Superior temporal gyrus (tissue), 1 donor: ENCODE measurements around the gene AQP7.
"Not testable (repeated sequence)": the region's sequence is repeated elsewhere in the genome, so short reads cannot be mapped to it uniquely, and the experiment has no call there.

Source experiments
- DNase-seq: peaks from one replicate; pipeline ENCODE4 v3.0.0-alpha.2; 2016; ENCODE audit errors: extremely low spot score

The AQP7 gene

DNA sequence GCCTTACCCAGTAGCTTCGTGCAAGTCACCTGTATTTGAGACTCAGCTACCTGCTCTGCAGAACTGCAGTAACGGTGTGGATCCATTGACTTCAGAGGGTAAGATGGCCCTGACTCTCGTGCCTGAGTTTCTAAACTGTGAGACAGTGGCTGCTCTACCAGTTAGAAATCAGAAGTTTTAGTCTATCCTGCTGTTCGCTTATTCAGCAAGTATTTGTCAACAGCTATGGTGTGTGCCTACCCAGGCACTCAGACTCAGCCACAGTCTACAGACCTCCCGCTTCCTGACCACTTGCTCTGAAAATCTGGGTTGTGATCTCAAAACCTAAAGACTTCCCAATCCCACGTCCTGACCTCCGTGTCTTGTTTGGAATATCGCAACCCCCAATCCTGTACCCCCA is 31.5 kb upstream of the AQP7 start:
- DNase-seq: no peak

DNA sequence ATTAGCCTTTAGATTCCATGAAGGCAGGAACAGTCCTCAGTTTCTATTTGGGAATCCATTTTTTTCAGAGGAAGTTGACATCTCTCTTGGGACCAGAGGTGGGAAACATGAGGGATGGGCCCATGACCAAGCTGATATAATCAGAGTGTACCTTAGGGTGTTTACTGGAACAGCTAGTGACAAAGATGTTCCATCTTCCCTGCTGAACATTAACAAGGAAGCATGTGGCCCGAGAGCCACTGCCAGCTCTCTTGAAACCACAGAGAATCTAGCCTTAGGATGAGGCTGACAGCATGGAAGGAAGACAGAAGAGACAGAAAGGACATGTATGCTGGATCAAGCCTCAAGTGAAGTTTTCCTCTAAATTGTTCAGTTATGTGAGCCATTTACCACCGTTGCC is 29.1 kb upstream of the AQP7 start:
- DNase-seq: no peak

GRCh38 chr9:33430942-33431341 is 28.6 kb upstream of the AQP7 start:
- DNase-seq: no peak

- DNase-seq: no peak
These were observed 27.1 kb upstream of the AQP7 start for GRCh38 chr9:33429256-33429985.

GRCh38 chr9:33426843-33427293 is 24.5 kb upstream of the AQP7 start:
- no peak for DNase-seq

GRCh38 chr9:33425128-33425533 is 22.8 kb upstream of the AQP7 start:
- no peak for DNase-seq

DNA sequence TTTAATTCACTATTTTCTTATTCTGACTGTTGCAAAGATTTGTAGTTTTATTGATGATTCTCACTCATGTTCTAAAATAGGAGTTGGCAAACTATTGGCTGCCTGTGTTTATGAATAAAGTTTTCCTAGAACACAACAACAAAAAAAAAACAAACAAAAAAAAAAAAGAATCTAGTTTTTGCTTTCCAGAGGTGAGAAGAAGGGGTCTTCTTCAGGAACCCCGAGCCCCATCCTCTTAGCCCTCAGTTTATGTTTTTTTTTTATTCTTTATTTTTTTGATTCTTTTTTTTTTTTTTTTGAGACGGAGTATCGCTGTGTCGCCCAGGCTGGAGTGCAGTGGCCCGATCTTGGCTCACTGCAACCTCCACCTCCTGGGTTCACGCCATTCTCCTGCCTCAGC is 22.1 kb upstream of the AQP7 start:
- not testable (repeated sequence) for DNase-seq

DNA sequence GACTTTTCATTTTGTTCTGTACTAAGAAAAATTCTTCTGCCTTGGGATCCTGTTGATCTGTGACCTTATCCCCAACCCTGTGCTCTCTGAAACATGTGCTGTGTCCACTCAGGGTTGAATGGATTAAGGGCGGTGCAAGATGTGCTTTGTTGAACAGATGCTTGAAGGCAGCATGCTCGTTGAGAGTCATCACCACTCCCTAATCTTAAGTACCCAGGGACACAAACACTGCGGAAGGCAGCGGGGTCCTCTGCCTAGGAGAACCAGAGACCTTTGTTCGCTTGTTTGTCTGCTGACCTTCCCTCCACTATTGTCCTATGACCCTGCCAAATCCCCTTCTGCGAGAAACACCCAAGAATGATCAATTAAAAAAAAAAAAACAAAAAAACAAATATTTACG is 21.7 kb upstream of the AQP7 start:
- DNase-seq: not testable (repeated sequence)

DNA sequence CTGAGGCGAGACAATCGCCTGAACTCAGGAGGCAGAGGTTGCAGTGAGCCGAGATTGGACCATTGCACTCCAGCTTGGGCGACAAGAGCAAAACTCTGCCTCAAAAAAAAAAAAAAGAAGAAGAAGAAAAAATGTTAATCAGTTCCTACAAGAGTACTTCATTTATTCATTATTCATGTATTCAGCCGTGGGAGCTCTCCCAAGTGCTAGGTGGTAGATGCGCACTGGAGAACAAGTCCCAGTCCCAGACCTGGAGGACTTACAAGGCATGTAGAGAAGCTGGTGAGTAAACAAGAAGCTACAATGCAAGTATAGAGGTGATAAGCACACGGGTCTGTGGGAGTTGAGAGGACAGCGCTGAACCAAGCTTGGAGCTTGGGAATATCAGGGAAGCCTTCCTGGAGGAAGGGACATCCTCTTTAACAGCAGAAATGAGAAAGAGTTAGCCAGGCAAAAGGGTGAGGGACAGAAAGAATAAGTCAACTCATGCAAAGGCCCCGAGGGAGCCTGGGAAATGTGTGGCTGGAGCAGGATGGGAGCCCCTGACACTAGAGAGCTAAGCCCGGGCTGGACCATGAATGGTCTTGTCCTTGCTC is 17.4 kb upstream of the AQP7 start:
- DNase-seq: no peak

GRCh38 chr9:33418090-33418489 is 15.7 kb upstream of the AQP7 start:
- no peak for DNase-seq

DNA sequence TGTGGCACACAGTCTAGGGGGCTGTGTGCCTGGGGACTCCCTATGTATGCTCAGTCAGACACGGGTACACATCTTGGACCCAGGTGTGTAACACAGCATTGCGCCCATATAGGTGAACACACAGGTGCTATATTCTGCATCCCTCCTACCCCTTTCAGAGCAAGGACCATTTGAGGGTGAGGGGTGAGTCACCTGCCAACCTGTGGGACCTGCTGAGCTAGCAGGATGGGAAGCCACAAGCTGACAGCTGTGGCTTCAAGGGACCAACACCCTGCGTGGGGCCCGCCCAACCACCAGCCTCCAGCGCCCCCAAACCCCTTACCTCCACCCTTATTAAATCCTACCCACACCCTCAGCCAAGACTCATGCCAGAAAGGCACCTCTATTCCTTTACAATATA is 14.6 kb upstream of the AQP7 start:
- no peak for DNase-seq

DNA sequence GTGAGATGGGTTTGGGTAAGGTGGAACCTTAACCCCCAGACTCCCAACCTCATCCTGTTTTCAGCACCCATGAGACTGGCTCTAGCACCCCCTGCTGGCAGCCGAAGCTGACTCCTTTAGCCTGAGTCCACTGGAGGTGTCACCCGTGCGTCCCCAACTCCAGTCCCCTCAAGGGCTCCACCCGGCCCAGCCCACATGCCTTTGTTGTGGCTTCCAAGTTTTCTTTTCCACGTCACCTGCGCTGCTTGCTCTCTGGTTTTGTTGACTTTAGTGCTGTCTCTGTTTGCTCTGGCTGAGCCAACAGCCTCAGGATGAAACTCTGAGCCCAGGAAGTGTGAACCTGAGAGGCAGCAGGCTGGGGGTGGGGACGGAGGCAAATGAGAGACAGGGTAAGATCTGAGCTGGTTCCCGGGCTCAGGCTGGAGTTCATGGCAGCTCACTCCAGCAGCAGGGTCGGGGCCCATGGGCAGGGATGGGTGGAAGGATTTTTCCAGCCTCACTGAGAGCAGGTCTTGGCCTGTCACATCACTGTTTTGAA is 13.2 kb upstream of the AQP7 start:
- DNase-seq: peak; percentile 39

GRCh38 chr9:33414889-33415500 is 12.6 kb upstream of the AQP7 start:
- no peak for DNase-seq

- DNase-seq: no peak
These were observed 11.9 kb upstream of the AQP7 start for GRCh38 chr9:33414268-33414667.

GRCh38 chr9:33408087-33408486 is 5.7 kb upstream of the AQP7 start:
- no peak for DNase-seq

GRCh38 chr9:33407061-33407460 is 4.7 kb upstream of the AQP7 start:
- no peak for DNase-seq

GRCh38 chr9:33404788-33405362 is 2.5 kb upstream of the AQP7 start:
- DNase-seq: no peak

- no peak for DNase-seq
These were observed 1.8 kb upstream of the AQP7 start for GRCh38 chr9:33403941-33404787.

GRCh38 chr9:33401809-33402208 is 559 bp downstream of the AQP7 start:
- DNase-seq: not testable (repeated sequence)

DNA sequence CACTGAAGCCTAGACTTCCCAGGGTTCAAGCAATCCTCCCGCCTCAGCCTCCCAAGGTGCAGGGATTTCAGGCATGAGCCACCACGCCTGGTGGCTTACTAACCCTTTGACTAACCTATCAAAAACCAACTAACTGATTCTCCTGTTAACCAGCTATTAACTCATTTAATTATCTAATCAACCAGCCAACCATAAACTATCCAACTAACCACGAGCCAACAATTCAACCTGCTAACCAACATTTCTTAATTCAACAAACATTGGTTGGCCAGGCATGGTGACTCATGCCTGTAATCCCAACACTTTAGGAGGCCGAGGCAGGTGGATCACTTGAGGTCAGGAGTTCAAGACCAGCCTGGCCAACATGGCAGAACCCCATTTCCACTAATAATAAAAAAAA is 3.3 kb downstream of the AQP7 start:
- DNase-seq: not testable (repeated sequence)

GRCh38 chr9:33397801-33398200 is 4.6 kb downstream of the AQP7 start:
- DNase-seq: not testable (repeated sequence)
